ENCODE results near the gene ZFP36. TPM values are rescaled to one million over a fixed set of nuclear protein-coding genes. Genes with fewer than 3 reads are reported as not detected.

Gene ZFP36
- total RNA-seq, 1 donor from 2014 or later, result 74.0 TPM

DNA sequence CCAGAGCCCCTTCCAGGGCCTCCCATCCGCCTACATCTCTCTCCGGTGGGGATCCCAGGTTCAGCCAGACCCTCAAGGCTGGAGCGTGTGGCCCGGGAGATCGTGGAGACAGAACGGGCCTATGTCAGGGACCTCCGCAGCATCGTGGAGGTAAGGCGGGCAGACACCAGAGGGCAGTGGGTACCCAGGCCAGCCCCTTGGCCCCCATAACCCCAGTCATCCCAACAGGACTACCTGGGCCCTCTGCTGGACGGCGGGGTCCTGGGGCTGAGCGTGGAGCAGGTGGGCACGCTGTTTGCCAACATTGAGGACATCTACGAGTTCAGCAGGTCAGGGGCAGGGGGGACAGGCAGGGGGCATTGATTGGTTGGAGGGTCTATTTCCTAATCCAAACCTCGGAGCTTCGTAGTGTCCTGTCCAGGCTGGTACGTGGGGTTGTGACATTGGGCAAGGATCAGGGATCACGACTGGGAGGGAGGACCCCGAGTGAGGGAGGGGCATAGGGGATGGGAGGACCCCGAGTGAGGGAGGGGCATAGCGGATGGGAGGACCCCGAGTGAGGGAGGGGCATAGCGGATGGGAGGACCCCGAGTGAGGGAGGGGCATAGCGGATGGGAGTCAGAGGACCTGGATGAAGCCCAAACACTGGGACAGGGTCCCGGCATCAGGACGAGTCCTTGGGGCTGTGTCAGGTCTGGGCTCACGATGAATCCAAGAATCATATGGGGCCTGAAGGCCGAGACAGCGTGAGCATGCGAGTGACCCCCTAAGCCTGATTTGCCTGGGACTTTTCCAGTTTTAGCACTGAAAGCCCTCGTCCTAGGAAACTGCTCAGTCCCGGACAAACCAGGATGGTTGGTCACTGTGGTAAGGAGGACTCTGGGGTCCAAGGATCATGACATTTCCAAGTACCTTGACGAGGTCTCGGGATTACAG, 8.7 kb downstream of the ZFP36 start:
- intact Hi-C loops (cut with micrococcal nuclease), result no loop called here

DNA sequence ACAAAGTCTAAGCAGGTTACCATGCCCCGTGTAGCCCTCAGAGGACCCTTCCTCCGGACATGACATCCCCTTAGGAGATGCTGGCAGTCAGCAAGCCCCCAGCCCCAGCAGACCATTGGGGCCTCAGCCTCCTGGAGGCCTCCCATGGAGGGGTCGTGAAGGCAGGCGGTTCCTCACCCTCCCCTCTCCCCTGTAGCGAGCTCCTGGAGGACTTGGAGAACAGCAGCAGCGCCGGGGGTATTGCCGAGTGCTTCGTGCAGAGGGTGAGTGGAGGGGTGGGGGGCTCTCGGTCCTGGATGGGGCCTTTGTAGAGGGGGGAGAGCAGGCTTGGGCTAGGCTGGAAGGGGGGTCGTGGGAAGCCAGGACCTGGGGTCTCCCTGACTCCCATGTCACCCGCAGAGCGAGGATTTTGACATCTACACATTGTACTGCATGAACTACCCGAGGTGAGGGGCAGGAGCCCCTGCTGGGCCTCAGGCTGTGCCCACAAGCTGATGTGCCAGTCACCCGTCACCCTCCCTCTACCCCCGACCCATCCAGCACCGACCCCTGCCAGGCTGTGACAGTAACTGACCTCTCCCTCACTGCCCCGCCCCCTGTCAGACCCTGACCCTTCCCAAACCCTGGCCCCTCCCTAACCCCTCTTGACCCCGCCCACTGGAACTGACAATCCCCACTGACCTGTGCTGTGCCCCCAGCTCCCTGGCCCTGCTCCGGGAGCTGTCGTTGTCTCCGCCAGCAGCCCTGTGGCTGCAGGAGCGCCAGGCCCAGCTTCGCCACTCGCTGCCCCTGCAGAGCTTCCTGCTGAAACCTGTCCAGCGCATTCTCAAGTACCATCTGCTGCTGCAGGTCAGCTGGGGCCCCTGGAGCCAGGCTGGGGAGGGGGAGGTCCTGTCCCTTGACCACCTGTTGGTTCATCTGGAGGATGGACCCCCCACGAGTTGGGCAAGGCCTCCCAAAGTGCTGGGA, 9.8 kb downstream of the ZFP36 start:
- intact Hi-C loops (cut with micrococcal nuclease), result no loop called here

DNA sequence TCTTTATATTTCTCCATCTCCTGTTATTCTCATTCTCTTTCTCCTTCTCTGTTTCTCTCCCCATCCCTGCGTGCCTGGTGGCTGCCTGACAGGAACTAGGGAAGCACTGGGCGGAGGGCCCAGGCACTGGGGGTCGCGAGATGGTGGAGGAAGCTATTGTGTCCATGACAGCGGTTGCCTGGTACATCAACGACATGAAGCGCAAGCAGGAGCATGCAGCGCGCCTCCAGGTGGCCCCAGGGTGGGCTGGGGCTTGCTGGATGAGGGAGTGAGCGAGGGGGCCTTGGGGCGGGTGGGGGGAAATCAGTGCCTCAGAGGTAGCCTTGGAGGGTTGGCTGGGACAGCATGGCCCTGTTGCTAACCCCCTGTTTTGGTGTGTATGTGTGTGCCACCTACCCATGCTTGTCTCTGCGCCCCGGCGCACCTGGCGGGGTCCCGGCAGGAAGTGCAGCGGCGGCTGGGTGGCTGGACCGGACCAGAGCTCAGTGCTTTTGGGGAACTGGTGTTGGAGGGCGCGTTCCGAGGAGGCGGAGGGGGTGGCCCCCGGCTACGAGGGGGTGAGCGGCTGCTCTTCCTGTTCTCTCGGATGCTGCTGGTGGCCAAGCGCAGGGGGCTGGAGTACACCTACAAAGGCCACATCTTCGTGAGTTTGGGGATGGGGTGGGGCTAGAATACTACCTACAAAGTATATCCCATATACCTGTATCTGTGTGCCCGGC, 11.0 kb downstream of the ZFP36 start:
- intact Hi-C loops (cut with micrococcal nuclease), result no loop called here

DNA sequence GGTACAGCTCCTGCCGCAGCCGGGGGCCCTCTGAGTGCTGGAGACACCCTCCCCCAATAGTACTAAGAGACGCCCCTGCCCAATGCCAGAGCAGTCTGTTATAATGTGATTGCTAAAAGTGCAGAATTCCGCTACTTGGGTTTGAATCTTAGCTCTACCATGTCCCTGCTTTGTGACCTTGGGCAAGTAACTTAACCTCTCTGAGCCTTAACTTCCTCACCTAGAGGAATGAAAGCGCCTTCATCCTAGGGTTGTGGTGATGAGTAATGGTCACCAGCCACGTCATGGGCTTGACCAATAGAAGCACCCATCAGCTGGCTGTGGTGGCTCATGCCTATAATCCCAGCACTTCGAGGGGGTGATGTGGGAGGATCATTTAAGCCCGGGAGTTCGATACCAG, 12.4 kb downstream of the ZFP36 start:
- intact Hi-C loops (cut with micrococcal nuclease), result no loop called here

DNA sequence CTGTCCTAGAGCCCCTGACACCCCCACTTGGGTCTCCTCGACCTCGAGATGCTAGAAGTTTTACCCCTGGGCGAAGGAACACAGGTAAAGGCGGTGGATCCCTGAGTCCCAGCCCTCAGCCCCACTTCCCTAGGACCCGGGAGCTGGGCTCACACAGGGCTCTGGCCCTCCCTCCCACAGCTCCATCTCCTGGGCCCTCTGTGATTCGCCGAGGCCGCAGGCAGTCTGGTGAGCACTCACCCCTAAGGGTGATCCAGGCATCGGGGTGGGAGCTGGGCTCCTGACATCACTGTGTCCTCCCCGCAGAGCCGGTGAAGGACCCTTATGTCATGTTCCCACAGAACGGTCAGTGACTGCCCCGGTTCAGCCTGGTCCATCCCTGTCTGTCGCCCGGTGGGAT, 14.1 kb downstream of the ZFP36 start:
- intact Hi-C loops (cut with micrococcal nuclease), result no loop called here

GRCh38 chr19:39422020-39422419, 15.4 kb downstream of the ZFP36 start:
- intact Hi-C loops (cut with micrococcal nuclease), result no loop called here

- intact Hi-C loops (cut with micrococcal nuclease), result no loop called here
These were observed 16.8 kb downstream of the ZFP36 start for GRCh38 chr19:39423258-39424086.

DNA sequence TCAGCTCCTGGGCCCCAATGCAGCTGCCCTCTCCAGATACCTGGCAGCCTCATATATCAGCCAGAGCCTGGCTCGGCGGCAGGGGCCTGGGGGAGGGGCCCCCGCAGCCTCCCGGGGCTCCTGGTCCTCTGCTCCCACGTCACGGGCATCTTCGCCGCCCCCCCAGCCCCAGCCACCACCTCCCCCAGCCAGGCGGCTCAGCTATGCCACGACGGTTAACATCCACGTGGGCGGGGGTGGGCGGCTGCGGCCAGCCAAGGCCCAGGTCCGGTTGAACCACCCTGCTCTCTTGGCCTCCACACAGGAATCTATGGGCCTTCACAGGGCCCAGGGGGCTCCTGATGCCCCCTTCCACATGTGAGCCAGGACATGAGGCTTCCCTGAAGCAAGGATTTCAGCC, 18.3 kb downstream of the ZFP36 start:
- intact Hi-C loops (cut with micrococcal nuclease), result no loop called here

GRCh38 chr19:39425744-39426143, 19.1 kb downstream of the ZFP36 start:
- intact Hi-C loops (cut with micrococcal nuclease), result no loop called here

GRCh38 chr19:39426170-39426569, 19.5 kb downstream of the ZFP36 start:
- intact Hi-C loops (cut with micrococcal nuclease), result no loop called here

DNA sequence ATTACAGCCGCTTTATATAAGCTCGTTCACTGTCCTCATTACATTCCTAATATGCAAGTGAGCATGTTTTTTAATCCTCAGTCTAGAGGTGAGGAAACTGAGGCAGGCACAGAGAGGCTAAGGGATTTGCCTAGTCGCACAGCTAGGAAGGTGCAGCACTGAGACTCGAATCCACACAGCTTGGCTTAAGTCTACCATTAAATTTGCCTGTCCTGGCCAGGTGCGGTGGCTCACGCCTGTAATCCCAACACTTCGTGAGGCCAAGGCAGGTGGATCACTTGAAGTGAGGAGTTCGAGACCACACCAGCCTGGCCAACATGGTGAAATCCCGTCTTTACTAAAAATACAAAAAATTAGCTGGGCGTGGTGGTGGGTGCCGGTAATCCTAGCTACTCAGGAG, 21.1 kb downstream of the ZFP36 start:
- intact Hi-C loops (cut with micrococcal nuclease), result no loop called here

DNA sequence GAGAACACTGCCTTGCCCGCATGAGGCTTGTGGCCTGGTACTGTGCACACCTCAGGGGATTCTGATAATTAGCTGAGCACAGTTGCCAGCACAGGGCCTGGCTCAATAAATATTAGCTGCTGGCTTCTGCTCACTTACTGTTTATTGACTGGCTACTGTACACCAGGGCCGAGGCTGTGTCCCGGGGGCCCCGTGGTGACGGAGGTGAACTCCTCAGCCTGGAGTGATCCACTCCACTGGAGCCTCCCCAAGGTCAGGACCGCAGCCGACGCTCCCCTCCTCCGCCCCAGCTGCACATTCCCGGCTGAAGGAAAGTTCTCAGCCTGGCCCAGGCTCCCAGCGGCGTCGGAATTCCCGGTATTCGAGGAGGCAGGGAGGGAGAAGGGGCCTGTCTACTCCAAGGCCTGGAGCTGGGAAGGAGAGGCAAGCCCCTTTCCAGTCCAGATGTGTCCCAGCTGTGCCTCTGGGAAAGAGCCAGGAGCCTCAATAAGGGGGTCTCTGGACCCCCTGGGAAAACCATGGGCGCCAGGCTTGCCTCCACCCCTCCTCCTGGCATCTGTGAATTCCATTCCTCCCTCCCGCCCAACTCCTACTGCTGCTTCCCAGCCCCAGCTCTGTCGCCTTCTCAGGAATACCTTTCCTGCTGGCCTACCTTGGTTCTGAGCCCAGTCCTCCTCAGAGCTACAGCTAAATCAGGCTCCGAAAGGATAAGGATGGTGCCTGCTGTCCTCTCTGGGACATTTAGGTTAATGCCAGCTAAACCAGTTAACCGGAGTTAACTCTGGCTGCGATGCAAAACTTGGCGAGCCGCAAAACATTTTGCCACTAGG, 21.9 kb downstream of the ZFP36 start:
- intact Hi-C loops (cut with micrococcal nuclease), result no loop called here

GRCh38 chr19:39430675-39431593, 24.3 kb downstream of the ZFP36 start:
- intact Hi-C loops (cut with micrococcal nuclease), result loop anchor here (1.0 kb wide), 1 partner anchor 19 kb away; the partner anchor contains the start of gene PLEKHG2

DNA sequence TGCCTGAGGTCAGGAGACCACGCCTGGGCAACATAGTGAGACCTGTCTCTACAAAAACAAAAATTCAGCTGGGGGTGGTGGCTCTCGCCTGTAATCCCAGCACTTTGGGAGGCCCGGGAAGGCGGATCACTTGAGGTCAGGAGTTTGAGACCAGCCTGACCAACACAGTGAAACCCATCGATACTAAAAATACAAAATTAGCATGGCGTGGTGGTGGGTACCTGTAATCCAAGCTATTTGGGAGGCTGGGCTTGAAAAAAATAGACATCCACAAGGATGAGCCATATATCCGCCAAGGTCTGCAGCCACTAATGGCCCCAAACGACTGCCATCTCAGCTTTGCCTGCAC, 26.0 kb downstream of the ZFP36 start:
- intact Hi-C loops (cut with micrococcal nuclease), result no loop called here

GRCh38 chr19:39433480-39434079, 26.9 kb downstream of the ZFP36 start:
- intact Hi-C loops (cut with micrococcal nuclease), result no loop called here

DNA sequence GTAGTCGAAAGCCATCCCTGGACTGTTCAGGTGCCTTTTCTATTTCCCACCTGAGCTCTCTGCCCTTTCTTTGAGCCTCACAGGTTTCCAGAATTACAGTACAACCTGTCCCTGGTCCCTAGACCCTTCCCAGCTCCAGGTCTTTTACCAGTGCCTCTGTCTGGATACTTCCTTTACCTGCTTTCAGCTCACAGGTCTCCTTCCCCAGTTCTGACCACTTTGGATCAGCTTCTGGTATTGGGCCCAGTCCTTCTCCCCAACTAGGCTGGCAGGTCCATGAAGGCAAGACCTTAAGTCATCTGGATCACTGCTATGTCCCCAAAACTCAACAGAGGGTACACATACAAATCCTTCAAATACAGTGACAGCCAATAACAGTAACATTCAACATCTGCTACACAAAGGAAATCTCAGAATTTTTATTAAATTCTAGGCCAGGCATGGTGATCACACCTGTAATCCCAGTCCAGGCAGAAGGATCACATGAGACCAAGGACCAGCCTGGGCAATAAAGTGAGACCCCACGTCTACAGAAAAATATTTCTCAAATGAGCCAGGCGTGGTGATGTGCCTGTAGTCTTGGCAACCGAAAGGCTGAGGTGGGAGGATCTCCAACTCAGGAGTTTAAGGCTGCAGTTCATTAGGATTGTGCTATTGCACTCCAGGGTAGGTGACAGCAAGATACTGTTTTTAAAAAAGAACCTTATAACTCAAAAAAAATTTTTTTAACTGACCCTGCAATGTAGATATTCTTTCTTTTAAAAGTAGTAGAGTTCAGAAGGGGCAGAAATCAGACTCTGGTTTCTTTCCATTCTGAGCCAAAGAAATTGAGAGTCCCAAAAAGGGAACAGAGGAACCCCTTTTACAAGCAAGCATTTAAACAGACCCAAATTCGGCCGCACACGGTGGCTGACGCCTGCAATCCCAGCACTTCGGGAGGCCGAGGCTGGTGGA, 27.8 kb downstream of the ZFP36 start:
- intact Hi-C loops (cut with micrococcal nuclease), result no loop called here

All from T-helper 2 cell treated with Interferon-gamma antibody and Interleukin-4, amounts not matched to agents 100 ng/mL and 5 ng/mL, for 36 hours (primary cell).